ENCODE measurements around the gene ERG. TPM values are rescaled to one million over a fixed set of nuclear protein-coding genes. Genes with fewer than 3 reads are reported as not detected.

The ERG gene
- total and polyA plus RNA-seq, 8 donors = 1.7 to 4.6 (median 2.6) TPM

- no peak overlapping the region for H3K27ac ChIP-seq
- no peaks in the 10 kb centered on the region for H3K9me3 ChIP-seq
- H3K36me3 ChIP-seq = no peaks in the 10 kb centered on the region
- DNase-seq = no peak
- intact Hi-C loops (cut with DNase I) = loop anchor here in 1 of 3 donors (10.0 kb wide), 2 partner anchors 217 to 627 kb away; no protein-coding TSS in a partner anchor
- TF ChIP-seq, protein P1, sequence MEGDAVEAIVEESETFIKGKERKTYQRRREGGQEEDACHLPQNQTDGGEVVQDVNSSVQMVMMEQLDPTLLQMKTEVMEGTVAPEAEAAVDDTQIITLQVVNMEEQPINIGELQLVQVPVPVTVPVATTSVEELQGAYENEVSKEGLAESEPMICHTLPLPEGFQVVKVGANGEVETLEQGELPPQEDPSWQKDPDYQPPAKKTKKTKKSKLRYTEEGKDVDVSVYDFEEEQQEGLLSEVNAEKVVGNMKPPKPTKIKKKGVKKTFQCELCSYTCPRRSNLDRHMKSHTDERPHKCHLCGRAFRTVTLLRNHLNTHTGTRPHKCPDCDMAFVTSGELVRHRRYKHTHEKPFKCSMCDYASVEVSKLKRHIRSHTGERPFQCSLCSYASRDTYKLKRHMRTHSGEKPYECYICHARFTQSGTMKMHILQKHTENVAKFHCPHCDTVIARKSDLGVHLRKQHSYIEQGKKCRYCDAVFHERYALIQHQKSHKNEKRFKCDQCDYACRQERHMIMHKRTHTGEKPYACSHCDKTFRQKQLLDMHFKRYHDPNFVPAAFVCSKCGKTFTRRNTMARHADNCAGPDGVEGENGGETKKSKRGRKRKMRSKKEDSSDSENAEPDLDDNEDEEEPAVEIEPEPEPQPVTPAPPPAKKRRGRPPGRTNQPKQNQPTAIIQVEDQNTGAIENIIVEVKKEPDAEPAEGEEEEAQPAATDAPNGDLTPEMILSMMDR (IDR thresholded peaks at IDR 0.05) = no peak
- H3K27me3 ChIP-seq = peaks cover 0 to 5% (median 0%) of the 10 kb centered on the region in 4 donors
- no peaks in the 10 kb centered on the region for H3K4me1 ChIP-seq
- FAIRE-seq = no peak
- ATAC-seq = no peak
- H3K4me3 ChIP-seq = no peak overlapping the region
- WGBS, 2 donors = 45 to 50% methylated on average over 4 of the region's 4 CpGs
Observed at GRCh38 chr21:38507374-38507942, 9.2 kb upstream of the ERG start.

- Histone ChIP-seq H3K36me3 (no peaks in the 10 kb centered on the region), H3K27ac (no peak overlapping the region), H3K27me3 (peaks cover 0 to 5% (median 0%) of the 10 kb centered on the region in 4 donors), H3K9me3 (no peaks in the 10 kb centered on the region), H3K4me1 (no peaks in the 10 kb centered on the region), H3K4me3 (no peak overlapping the region)
- TF ChIP-seq, protein P1 (IDR thresholded peaks at IDR 0.05) = no peak
- WGBS, 2 donors = 38 to 47% methylated on average over 24 of the region's 24 CpGs
- ATAC-seq (no peak), DNase-seq (no peak), FAIRE-seq (no peak)
- intact Hi-C loops (cut with DNase I) = loop anchor here in 1 of 3 donors (10.0 kb wide), 2 partner anchors 218 to 628 kb away; no protein-coding TSS in a partner anchor
Observed at GRCh38 chr21:38506661-38507281, 8.5 kb upstream of the ERG start.

DNA sequence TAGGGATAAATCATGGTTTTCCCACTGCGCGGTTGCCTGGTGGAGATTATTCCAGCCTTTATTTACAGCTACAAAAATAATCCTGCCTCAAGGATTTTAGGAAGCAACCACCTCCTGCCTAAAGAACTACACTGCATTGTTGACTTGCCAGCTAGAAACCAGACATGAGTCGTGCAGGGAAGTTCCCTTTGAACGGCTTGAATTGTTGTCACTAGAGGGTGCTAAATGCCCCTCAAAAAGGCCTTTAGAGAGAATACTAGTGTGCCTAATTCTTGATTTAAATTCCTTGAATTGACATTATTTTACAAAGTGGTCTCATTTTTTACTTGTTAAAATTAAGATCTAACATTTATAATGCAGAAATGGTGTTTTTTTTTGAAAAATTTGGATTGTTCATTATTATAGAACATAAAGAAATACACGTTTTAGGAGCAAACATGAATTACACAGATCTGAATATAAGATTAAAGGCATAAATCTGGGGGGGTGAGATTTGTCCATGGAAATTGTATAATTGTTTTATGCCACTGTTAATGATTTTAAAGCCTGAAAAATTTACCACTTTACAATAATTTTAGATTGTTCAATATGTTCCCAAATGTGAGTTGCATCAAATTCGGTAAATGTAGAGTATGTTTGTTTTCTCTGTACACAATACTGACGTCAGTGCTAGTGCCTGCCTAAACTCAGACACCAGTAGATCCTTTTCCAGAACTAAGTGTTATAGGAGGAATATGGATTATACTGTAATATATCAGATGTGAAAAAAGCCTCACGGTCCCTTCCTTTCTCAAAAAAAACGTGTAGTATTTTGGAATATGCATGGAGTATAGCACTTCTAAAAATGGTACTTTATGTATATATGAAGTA lies 7.6 kb upstream of the ERG start:
- peak in 1 of 6 donors; percentile 27 for DNase-seq
- H3K36me3 ChIP-seq = no peaks in the 10 kb centered on the region
- ATAC-seq = peak in 3 of 4 donors; percentile 86 to 94 (median 91)
- no peak overlapping the region for H3K4me3 ChIP-seq
- WGBS, 2 donors = 24 to 29% methylated on average over 9 of the region's 9 CpGs
- intact Hi-C loops (cut with DNase I) = loop anchor here in 1 of 3 donors (10.0 kb wide), 2 partner anchors 219 to 629 kb away; no protein-coding TSS in a partner anchor
- H3K4me1 ChIP-seq = no peaks in the 10 kb centered on the region
- no peak overlapping the region for H3K27ac ChIP-seq
- FAIRE-seq = peak; percentile 76
- no peaks in the 10 kb centered on the region for H3K9me3 ChIP-seq
- peaks cover 0 to 5% (median 0%) of the 10 kb centered on the region in 4 donors for H3K27me3 ChIP-seq
- TF ChIP-seq, protein P1 (IDR thresholded peaks at IDR 0.05) = peak in 3 of 4 donors; percentile 27 to 36 (median 32)

GRCh38 chr21:38504066-38504465 lies 5.8 kb upstream of the ERG start:
- Histone ChIP-seq H3K27me3 (peaks cover 0 to 5% (median 0%) of the 10 kb centered on the region in 4 donors), H3K9me3 (no peaks in the 10 kb centered on the region), H3K36me3 (no peaks in the 10 kb centered on the region), H3K4me1 (no peaks in the 10 kb centered on the region), H3K4me3 (no peak overlapping the region), H3K27ac (no peak overlapping the region)
- no peak for FAIRE-seq
- TF ChIP-seq, protein P1 (IDR thresholded peaks at IDR 0.05) = no peak
- no peak for ATAC-seq
- WGBS, 2 donors = 42 to 61% methylated on average over 2 of the region's 2 CpGs
- intact Hi-C loops (cut with DNase I) = loop anchor here in 1 of 3 donors (10.0 kb wide), 2 partner anchors 221 to 631 kb away; no protein-coding TSS in a partner anchor
- DNase-seq = no peak

All from pancreas (tissue), 10 donors.